GM23338 (cell line): Measurements from ENCODE around the gene CXXC1. TPM values are rescaled to one million over a fixed set of nuclear protein-coding genes. Genes with fewer than 3 reads are reported as not detected.
A peak's percentile ranks its signal among the peaks of the same experiment; 100 is the strongest.

ENCODE experiments used
- ATAC-seq: fragments of 200-7000 bp; cut with Tn5 transposase; 3 replicates; pipeline ENCODE4 v1.9.1; 2020
- DNase-seq: peaks from one replicate; pipeline ENCODE4 v3.0.0-alpha.2; 2015; ENCODE audit warnings: low spot score
- H2AFZ ChIP-seq: fragments of 200-600 bp; sonication (generic); 2 replicates; pipeline ENCODE4 v1.8.0; 2016; ENCODE audit warnings: antibody characterized with exemption, mild to moderate bottlenecking, moderate library complexity
- H3F3A ChIP-seq: fragments of 200-600 bp; sonication (generic); replicated peaks from 2 replicates; pipeline ENCODE4 v1.8.0; 2017; ENCODE audit warnings: antibody characterized with exemption, mixed run types, low read depth
- H3K27ac ChIP-seq: fragments of 200-600 bp; sonication (generic); 2 replicates; pipeline ENCODE4 v1.6.1; 2016; ENCODE audit warnings: low read depth
- H3K27me3 ChIP-seq: fragments of 200-600 bp; sonication (generic); 2 replicates; pipeline ENCODE4 v1.8.0; 2016; ENCODE audit warnings: mild to moderate bottlenecking, mixed run types, moderate library complexity; ENCODE audit not compliant: insufficient read depth
- H3K36me3 ChIP-seq: fragments of 200-600 bp; sonication (generic); 2 replicates; pipeline ENCODE4 v1.8.0; 2016; ENCODE audit warnings: mild to moderate bottlenecking; ENCODE audit not compliant: insufficient read depth
- H3K4me1 ChIP-seq: fragments of 200-600 bp; sonication (generic); 2 replicates; pipeline ENCODE4 v1.8.0; 2016; ENCODE audit warnings: mild to moderate bottlenecking, moderate library complexity; ENCODE audit not compliant: insufficient read depth
- H3K4me2 ChIP-seq: fragments of 200-600 bp; sonication (generic); 2 replicates; pipeline ENCODE4 v1.7.1; 2017; ENCODE audit warnings: mixed run types
- H3K4me3 ChIP-seq: fragments of 200-600 bp; sonication (generic); 2 replicates; pipeline ENCODE4 v1.6.1; 2016; ENCODE audit warnings: mixed run types
- H3K79me2 ChIP-seq: fragments of 200-600 bp; sonication (generic); replicated peaks from 2 replicates; pipeline ENCODE4 v1.8.0; 2017; ENCODE audit warnings: mild to moderate bottlenecking; ENCODE audit not compliant: insufficient read depth
- H3K9me2 ChIP-seq: fragments of 200-600 bp; sonication (generic); 2 replicates; pipeline ENCODE4 v1.8.0; 2017; ENCODE audit not compliant: insufficient read depth
- H4K20me1 ChIP-seq: fragments of 200-600 bp; sonication (generic); replicated peaks from 2 replicates; pipeline ENCODE4 v1.8.0; 2017; ENCODE audit warnings: mild to moderate bottlenecking; ENCODE audit not compliant: insufficient read depth
- H3K27ac Mint-ChIP-seq: 2 replicates; pipeline ENCODE4 v1.8.0; 2020; ENCODE audit warnings: inconsistent platforms, mild to moderate bottlenecking, moderate library complexity, mixed read lengths
- H3K27me3 Mint-ChIP-seq: 3 replicates; pipeline ENCODE4 v1.8.0; 2022; ENCODE audit warnings: low read depth, mild to moderate bottlenecking, moderate library complexity, mixed read lengths, inconsistent platforms; ENCODE audit not compliant: insufficient read depth, poor library complexity
- H3K36me3 Mint-ChIP-seq: 3 replicates; pipeline ENCODE4 v1.8.0; 2021; ENCODE audit warnings: low read depth, mild to moderate bottlenecking, inconsistent platforms, moderate library complexity, mixed read lengths
- H3K4me1 Mint-ChIP-seq: 3 replicates; pipeline ENCODE4 v1.8.0; 2020; ENCODE audit warnings: mild to moderate bottlenecking, inconsistent platforms, mixed read lengths
- H3K4me3 Mint-ChIP-seq: 3 replicates; pipeline ENCODE4 v1.8.0; 2021; ENCODE audit warnings: moderate library complexity, mild to moderate bottlenecking, inconsistent platforms, mixed read lengths
- H3K9me3 Mint-ChIP-seq: 3 replicates; pipeline ENCODE4 v1.8.0; 2020; ENCODE audit warnings: moderate library complexity, mild to moderate bottlenecking, inconsistent platforms, mixed read lengths
- CTCF ChIP-seq, 2 experiments: fragments of 200-600 bp in 1 of 2; sonication (generic) in 1 of 2; conservative IDR thresholded peaks; 2 replicates each; pipeline versions ENCODE4 v1.5.1 to v1.6.1; 2016 to 2017; ENCODE audit warnings: antibody characterized with exemption in 2 of 2, low read depth in 2 of 2, mild to moderate bottlenecking in 2 of 2, moderate library complexity in 1 of 2
- JUNB ChIP-seq: IDR thresholded peaks from one replicate; pipeline ENCODE4 v1.6.1; 2016; ENCODE audit warnings: antibody characterized with exemption; ENCODE audit not compliant: unreplicated experiment
- POLR2AphosphoS5 ChIP-seq: IDR thresholded peaks from 2 replicates; pipeline ENCODE4 v1.6.1; 2016; ENCODE audit warnings: antibody characterized with exemption, low read depth
- REST ChIP-seq: IDR thresholded peaks from one replicate; pipeline ENCODE4 v1.6.1; 2018; ENCODE audit warnings: antibody characterized with exemption; ENCODE audit not compliant: unreplicated experiment
- ZNF331 ChIP-seq: fragments of 250-450 bp; sonication (Bioruptor Pico); IDR thresholded peaks from 2 replicates; pipeline ENCODE4 v1.5.0; 2020; ENCODE audit warnings: low read depth, mild to moderate bottlenecking, moderate library complexity
- polyA plus RNA-seq: library from polyadenylated mRNA; unstranded; fragments of >200 nt; fragmentation: Nextera tagmentation; extraction: Ambion mirVana; gene quantifications from 2 replicates; pipeline ENCODE4 v1.2.1, GENCODE V29; 2016
- total RNA-seq: library from RNA; depleted of rRNA; stranded (reverse); fragments of >200 nt; shearing (Covaris generic); gene quantifications from 2 replicates; pipeline ENCODE4 v1.2.3, GENCODE V29; 2014

The CXXC1 gene
- total and polyA plus RNA-seq, 2 experiments from 2014 or later, result 59.0 to 74.3 TPM

DNA sequence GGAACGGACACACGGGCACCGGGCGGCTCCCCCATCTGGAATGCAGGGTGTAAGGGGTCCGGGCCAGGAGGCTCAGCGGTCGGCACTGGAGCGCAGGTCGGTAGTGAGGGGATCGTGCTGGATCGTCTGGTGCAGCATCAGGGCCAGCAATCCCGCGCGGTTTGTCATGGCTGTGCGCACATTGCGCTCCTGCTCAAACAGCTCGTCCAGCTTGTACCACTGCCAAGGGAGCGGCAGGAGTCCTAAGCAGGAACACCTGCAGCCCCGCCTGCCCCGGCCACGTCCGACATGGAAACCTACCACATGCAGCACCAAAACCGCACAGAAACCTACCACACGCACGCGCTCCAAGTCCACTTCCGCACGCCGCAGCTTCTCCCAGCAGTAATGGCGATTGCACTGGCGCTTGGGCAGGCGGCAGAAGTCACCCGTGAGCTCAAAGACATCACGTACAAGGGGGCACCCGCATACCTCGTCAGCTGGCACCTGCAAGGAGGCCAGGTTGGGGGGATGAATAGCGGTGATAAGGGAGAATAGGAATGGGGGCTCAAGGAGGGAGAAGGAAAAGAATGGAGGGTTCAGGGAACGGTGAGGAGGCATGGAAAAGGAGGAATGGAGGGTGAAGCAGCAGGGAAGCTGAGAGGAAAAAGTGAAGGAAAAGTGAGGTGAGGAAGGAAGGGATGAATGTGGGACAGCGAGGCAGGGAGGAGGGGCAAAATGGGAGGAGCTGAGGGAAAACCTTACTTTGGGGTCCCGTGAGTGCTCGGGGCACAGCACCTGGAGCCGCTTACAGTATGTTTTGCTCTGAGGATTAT is 4.8 kb downstream of the CXXC1 start:
- TF ChIP-seq ZNF331 (CRISPR knock-in tag), result no peak
- Histone ChIP-seq H3K79me2 (peaks cover 33% of the 10 kb centered on the region), H3K4me2 (peak overlapping the region; percentile 96), H2AFZ (no peak overlapping the region), H3K4me1 (peaks cover 6% of the 10 kb centered on the region; the same call in 1 of the 2 replicates), H3F3A (no peaks in the 10 kb centered on the region; the same call in 1 of the 2 replicates), H3K27me3 (no peaks in the 10 kb centered on the region), H3K27ac (no peak overlapping the region), H3K9me2 (no peaks in the 10 kb centered on the region), H3K36me3 (no peaks in the 10 kb centered on the region), H4K20me1 (no peaks in the 10 kb centered on the region; the same call in 1 of the 2 replicates), H3K4me3 (no peak overlapping the region)
- ATAC-seq, result no peak
- Mint-ChIP-seq H3K4me3 (peak overlapping the region; percentile 91), H3K9me3 (no peaks in the 10 kb centered on the region; the same call in 2 of the 3 replicates), H3K27me3 (peaks cover 19% of the 10 kb centered on the region), H3K27ac (no peak overlapping the region), H3K36me3 (peaks cover 48% of the 10 kb centered on the region), H3K4me1 (peaks cover 20% of the 10 kb centered on the region)
- DNase-seq, result no peak

- peak overlapping the region; percentile 26; the same call in 1 of the 2 replicates for H3K27ac ChIP-seq
- H3F3A ChIP-seq, result no peaks in the 10 kb centered on the region; the same call in 1 of the 2 replicates
- peak overlapping the region; percentile 96 for H3K4me2 ChIP-seq
- TF ChIP-seq REST (no peak), CTCF (conservative IDR thresholded peaks at IDR 0.05; ENCODE audit: low read depth in 2 of 2) (no peak), JUNB (no peak), POLR2AphosphoS5 (no peak)
- peaks cover 30% of the 10 kb centered on the region for H3K79me2 ChIP-seq
- Mint-ChIP-seq H3K27ac (no peak overlapping the region), H3K4me3 (peak overlapping the region; percentile 91), H3K36me3 (peaks cover 44% of the 10 kb centered on the region), H3K9me3 (no peaks in the 10 kb centered on the region), H3K4me1 (peaks cover 20% of the 10 kb centered on the region), H3K27me3 (peaks cover 14% of the 10 kb centered on the region)
- no peaks in the 10 kb centered on the region for H3K27me3 ChIP-seq
- H3K36me3 ChIP-seq, result peaks cover 2% of the 10 kb centered on the region; the same call in 1 of the 2 replicates
- H2AFZ ChIP-seq, result peak overlapping the region; percentile 95
- DNase-seq, result no peak
- no peaks in the 10 kb centered on the region for H3K9me2 ChIP-seq
- H3K4me3 ChIP-seq, result peak overlapping the region; percentile 96
- H3K4me1 ChIP-seq, result peaks cover 6% of the 10 kb centered on the region; the same call in 1 of the 2 replicates
- H4K20me1 ChIP-seq, result no peaks in the 10 kb centered on the region; the same call in 1 of the 2 replicates
- ATAC-seq, result peak; percentile 5
Measured at GRCh38 chr18:50281972-50282520, 5.4 kb downstream of the CXXC1 start.
